Pancreas (tissue), 10 donors: ENCODE measurements around the gene COL6A1. TPM values are rescaled to one million over a fixed set of nuclear protein-coding genes. Genes with fewer than 3 reads are reported as not detected.
"Not testable (repeated sequence)": the region's sequence is repeated elsewhere in the genome, so short reads cannot be mapped to it uniquely, and the experiment has no call there.

Source experiments
- ATAC-seq, 4 donors: fragments of 200-7000 bp; cut with Tn5 transposase; one replicate each; pipeline versions ENCODE4 v1.8.0 to v1.9.1; 2020; ENCODE audit warnings: mild to moderate bottlenecking in 4 of 4, moderate library complexity in 4 of 4
- DNase-seq, 6 donors: peaks; one replicate each; pipeline ENCODE4 v3.0.0-alpha.2; 2020
- FAIRE-seq: peaks from 2 replicates; lab custom pipeline; 2012; peaks lifted over from hg19 to GRCh38; lab: Jason Lieb, UNC
- H3K27ac ChIP-seq, 4 donors: fragments of 200-600 bp; sonication (generic); 1 replicate in 3 of 4; 2 replicates in 1 of 4; pipeline versions ENCODE4 v1.5.0 to v1.8.0; 2020
- H3K27me3 ChIP-seq, 4 donors: fragments of 200-600 bp; one replicate each; pipeline ENCODE4 v1.8.0; 2021
- H3K36me3 ChIP-seq, 3 donors: fragments of 200-600 bp; sonication (generic) in 1 of 3; one replicate each; pipeline versions ENCODE4 v1.5.0 to v1.8.0; 2020 to 2021
- H3K4me1 ChIP-seq, 3 donors: fragments of 200-600 bp; one replicate each; pipeline ENCODE4 v1.8.0; 2021
- H3K4me3 ChIP-seq, 4 donors: fragments of 200-600 bp; sonication (generic) in 2 of 4; one replicate each; pipeline versions ENCODE4 v1.5.0 to v1.8.0; 2020 to 2021
- H3K9me3 ChIP-seq, 4 donors: fragments of 200-600 bp; one replicate each; pipeline ENCODE4 v1.8.0; 2021
- CTCF ChIP-seq, 4 donors: fragments of 200-600 bp; sonication (generic) in 3 of 4; IDR thresholded peaks; one replicate each; pipeline versions ENCODE4 v1.5.0 to v1.8.0; 2021; ENCODE audit warnings: antibody characterized with exemption in 4 of 4
- WGBS, 2 donors: extraction: QIAGEN DNeasy Blood & Tissue Kit; methylation state at CpG; one replicate each; pipeline ENCODE4 v1.1.7; 2013; 5-methylcytosine and 5-hydroxymethylcytosine counted together
- intact Hi-C, 3 donors: fragments of 100-400 bp; cut with DNase I; formaldehyde crosslinking; loops; one replicate each; pipeline versions ENCODE4 v1.11.1 to v1.14.2; 2022
- polyA plus RNA-seq, 2 donors: library from polyadenylated mRNA; stranded (reverse); fragments of 200-250 nt; gene quantifications; one replicate each; pipeline ENCODE4 v1.2.3, GENCODE V29; 2013
- total RNA-seq, 6 donors: library from RNA; stranded (reverse); fragmentation: NEBNext Ultra II Directional in 4 of 6; extraction: Animal tissue kit (Norgen Biotek cat#: 25700) in 4 of 6; gene quantifications; one replicate each; pipeline versions ENCODE4 v1.2.1 to v1.2.4, GENCODE V29; 2021 to 2023
- donor health status: healthy with polysubstance abuse.
- donor health status: DM: no; HTN: no; CAD: no; lungs with moderate emphysema.
- donor health status: DM: no; HTN: no; CAD: no.
- donor health status: control.
- donor health status: control.
- donor health status: Bipolar disorder and iron deficiency.
- donor health status: DM: yes; HTN: yes; CAD: no.
- donor health status: DM: no; HTN: no; CAD: no.
- donor health status: DM: no; HTN: no; CAD: no.
- donor health status: DM: yes; HTN: yes; CAD: no.

Gene COL6A1
- total and polyA plus RNA-seq, 8 donors, result 22.9 to 131 (median 61.2) TPM

GRCh38 chr21:46003575-46004007 lies 22.0 kb downstream of the COL6A1 start:
- no peaks in the 10 kb centered on the region for H3K9me3 ChIP-seq
- H3K36me3 ChIP-seq, result no peaks in the 10 kb centered on the region
- no peaks in the 10 kb centered on the region for H3K4me1 ChIP-seq
- WGBS, 2 donors, result 91 to 92% methylated on average over 36 to 42 of the region's 42 CpGs
- intact Hi-C loops, result no loop called here
- FAIRE-seq (no peak), ATAC-seq (no peak), DNase-seq (peak in 3 of 6 donors; percentile 11 to 54 (median 16))
- H3K4me3 ChIP-seq, result no peak overlapping the region
- no peaks in the 10 kb centered on the region for H3K27me3 ChIP-seq
- H3K27ac ChIP-seq, result no peak overlapping the region
- TF ChIP-seq CTCF (IDR thresholded peaks at IDR 0.05), result no peak

GRCh38 chr21:46004168-46004861 lies 22.7 kb downstream of the COL6A1 start:
- 78 to 87% methylated on average over 21 to 24 of the region's 24 CpGs for WGBS, 2 donors
- no peak for FAIRE-seq

DNA sequence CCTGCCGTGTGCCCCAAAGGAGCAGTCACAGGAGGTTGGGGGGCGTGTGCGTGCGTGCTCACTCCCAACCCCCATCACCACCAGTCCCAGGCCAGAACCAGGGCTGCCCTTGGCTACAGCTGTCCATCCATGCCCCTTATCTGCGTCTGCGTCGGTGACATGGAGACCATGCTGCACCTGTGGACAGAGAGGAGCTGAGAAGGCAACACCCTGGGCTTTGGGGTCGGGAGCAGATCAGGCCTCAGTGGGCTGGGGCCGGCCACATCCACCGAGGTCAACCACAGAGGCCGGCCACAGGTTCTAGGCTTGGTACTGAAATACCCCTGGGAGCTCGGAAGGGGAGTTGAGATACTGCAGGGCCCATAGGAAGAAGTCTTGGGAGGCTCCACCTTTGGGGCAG lies 23.5 kb downstream of the COL6A1 start:
- no peaks in the 10 kb centered on the region for H3K9me3 ChIP-seq
- no peak for FAIRE-seq

More at GRCh38 chr21:46004168-46004861, 22.7 kb downstream of the COL6A1 start:
- Histone ChIP-seq H3K4me3 (no peak overlapping the region), H3K36me3 (no peaks in the 10 kb centered on the region), H3K27me3 (no peaks in the 10 kb centered on the region), H3K27ac (no peak overlapping the region), H3K4me1 (no peaks in the 10 kb centered on the region), H3K9me3 (no peaks in the 10 kb centered on the region)
- DNase-seq (peak in 3 of 6 donors; percentile 17 to 49 (median 47)), ATAC-seq (no peak)
- TF ChIP-seq CTCF (IDR thresholded peaks at IDR 0.05), result no peak
- intact Hi-C loops, result no loop called here

DNA sequence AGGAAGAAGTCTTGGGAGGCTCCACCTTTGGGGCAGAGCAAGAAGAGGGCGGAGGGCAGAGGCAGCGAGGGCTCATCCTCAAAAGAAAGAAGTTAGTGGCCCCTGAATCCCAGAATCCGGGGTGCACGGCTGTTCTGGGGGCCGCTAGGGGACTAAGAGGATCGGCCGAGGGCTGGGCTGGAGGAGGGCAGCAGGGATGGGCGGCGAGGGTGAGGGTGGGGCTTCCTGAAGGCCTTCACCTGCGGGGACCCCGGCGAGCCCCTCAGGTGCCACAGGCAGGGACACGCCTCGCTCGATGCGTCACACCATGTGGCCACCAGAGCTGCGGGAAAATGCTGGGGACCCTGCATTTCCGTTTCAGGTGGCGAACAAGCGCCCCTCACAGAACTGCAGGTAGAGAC lies 23.9 kb downstream of the COL6A1 start:
- H3K27ac ChIP-seq, result no peak overlapping the region
- intact Hi-C loops, result no loop called here
- no peak for FAIRE-seq
- TF ChIP-seq CTCF (IDR thresholded peaks at IDR 0.05), result no peak
- DNase-seq, result peak in 3 of 6 donors; percentile 8 to 60 (median 38)
- WGBS, 2 donors, result 85 to 92% methylated on average over 19 to 20 of the region's 20 CpGs
- no peaks in the 10 kb centered on the region for H3K36me3 ChIP-seq
- no peaks in the 10 kb centered on the region for H3K9me3 ChIP-seq
- no peaks in the 10 kb centered on the region for H3K27me3 ChIP-seq
- H3K4me3 ChIP-seq, result no peak overlapping the region
- no peak for ATAC-seq
- H3K4me1 ChIP-seq, result no peaks in the 10 kb centered on the region

More for the DNA sequence above, 23.5 kb downstream of the COL6A1 start:
- no peak for TF ChIP-seq CTCF (IDR thresholded peaks at IDR 0.05)
- Histone ChIP-seq H3K4me1 (no peaks in the 10 kb centered on the region), H3K4me3 (no peak overlapping the region), H3K27me3 (no peaks in the 10 kb centered on the region), H3K36me3 (no peaks in the 10 kb centered on the region), H3K27ac (no peak overlapping the region)
- intact Hi-C loops, result no loop called here
- peak in 1 of 6 donors; percentile 55 for DNase-seq
- WGBS, 2 donors, result 66 to 79% methylated on average over 12 of the region's 12 CpGs
- ATAC-seq, result no peak

DNA sequence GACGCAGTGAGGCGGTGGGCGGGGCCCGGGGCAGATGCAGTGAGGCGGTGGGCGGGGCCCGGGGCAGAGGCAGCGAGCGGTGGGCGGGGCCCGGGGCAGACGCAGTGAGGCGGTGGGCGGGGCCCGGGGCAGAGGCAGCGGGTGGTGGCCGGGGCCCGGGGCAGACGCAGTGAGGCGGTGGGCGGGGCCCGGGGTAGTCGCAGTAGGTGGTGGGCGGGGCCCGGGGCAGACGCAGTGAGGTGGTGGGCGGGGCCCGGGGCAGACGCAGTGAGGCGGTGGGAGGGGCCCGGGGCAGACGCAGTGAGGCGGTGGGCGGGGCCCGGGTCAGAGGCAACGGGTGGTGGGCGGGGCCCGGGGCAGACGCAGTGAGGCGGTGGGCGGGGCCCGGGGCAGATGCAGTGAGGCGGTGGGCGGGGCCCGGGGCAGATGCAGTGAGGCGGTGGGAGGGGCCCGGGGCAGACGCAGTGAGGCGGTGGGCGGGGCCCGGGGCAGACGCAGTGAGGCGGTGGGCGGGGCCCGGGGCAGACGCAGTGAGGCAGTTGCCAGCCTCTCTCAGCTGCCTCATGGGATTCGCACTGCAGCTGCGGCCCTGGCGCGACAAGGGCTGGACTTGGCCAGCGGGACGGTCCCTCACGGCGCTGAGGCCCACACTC lies 24.4 kb downstream of the COL6A1 start:
- H3K27ac ChIP-seq, H3K4me3 ChIP-seq, intact Hi-C loops, H3K4me1 ChIP-seq, H3K9me3 ChIP-seq, ATAC-seq, FAIRE-seq, H3K36me3 ChIP-seq, H3K27me3 ChIP-seq: not testable (repeated sequence)
- 86 to 93% methylated on average over 23 to 60 of the region's 64 CpGs for WGBS, 2 donors
- DNase-seq, result peak in 2 of 6 donors; percentile 47 to 50
